ENCODE measurements around the gene SYT1. TPM values are rescaled to one million over a fixed set of nuclear protein-coding genes. Genes with fewer than 3 reads are reported as not detected.

SYT1 gene
- total and polyA plus RNA-seq, 2 experiments from 2014 or later, result 48.7 to 51.7 TPM

DNA sequence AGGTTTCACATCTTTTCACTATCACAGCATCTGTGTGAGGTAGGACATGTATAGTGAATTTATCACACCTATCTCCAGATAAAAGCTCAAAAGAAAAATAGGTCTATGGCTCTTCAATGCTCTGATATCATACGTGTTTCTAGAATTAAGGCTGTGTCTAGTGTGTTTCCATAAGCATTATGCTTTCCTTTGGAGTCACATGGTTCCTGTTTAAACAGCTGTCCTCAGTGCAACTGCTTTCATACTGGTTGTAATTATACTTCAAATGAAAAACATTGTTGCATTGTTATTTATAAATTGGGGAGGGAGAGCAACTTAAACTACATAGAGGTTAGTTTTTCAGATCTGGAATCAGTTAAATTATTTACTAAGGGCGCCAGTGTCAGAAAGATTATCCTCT lies 151.6 kb downstream of the SYT1 start (continued):
- TF ChIP-seq, protein P1, sequence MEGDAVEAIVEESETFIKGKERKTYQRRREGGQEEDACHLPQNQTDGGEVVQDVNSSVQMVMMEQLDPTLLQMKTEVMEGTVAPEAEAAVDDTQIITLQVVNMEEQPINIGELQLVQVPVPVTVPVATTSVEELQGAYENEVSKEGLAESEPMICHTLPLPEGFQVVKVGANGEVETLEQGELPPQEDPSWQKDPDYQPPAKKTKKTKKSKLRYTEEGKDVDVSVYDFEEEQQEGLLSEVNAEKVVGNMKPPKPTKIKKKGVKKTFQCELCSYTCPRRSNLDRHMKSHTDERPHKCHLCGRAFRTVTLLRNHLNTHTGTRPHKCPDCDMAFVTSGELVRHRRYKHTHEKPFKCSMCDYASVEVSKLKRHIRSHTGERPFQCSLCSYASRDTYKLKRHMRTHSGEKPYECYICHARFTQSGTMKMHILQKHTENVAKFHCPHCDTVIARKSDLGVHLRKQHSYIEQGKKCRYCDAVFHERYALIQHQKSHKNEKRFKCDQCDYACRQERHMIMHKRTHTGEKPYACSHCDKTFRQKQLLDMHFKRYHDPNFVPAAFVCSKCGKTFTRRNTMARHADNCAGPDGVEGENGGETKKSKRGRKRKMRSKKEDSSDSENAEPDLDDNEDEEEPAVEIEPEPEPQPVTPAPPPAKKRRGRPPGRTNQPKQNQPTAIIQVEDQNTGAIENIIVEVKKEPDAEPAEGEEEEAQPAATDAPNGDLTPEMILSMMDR (conservative IDR thresholded peaks at IDR 0.05; ENCODE audit: low read depth in 2 of 2), result no peak
- TF ChIP-seq CREB1 (CRISPR knock-in tag; IDR thresholded peaks at IDR 0.05; ENCODE audit: low read depth) (no peak), ZNF114 (CRISPR knock-in tag; IDR thresholded peaks at IDR 0.05) (no peak)

DNA sequence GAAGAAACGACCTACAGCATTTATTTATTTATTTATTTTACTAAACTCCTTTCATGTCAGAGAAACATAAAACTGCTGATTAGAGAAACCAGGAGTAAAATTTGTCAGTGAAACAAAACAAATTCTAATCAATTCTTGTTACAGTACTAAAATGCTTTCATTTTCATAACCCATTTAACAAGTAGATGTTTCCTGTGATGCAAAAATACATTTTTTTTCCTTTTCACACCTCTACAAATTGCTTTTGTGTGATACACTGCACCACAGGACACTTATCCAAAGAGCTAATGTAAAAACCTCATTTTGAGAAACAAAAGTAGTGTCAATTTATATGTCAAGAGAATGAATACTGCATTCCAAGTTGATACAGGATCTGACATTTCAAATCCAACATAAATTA lies 155.1 kb downstream of the SYT1 start:
- H2AFZ ChIP-seq, result no peak overlapping the region
- no peaks in the 10 kb centered on the region for H3F3A ChIP-seq (replicated peaks; ENCODE audit: low read depth)
- H3K36me3 ChIP-seq (ENCODE audit: insufficient read depth), result no peaks in the 10 kb centered on the region
- H3K9me3 Mint-ChIP-seq, result no peaks in the 10 kb centered on the region; the same call in 2 of the 3 replicates
- H3K27ac Mint-ChIP-seq, result no peak overlapping the region
- H3K27me3 ChIP-seq (ENCODE audit: insufficient read depth), result no peaks in the 10 kb centered on the region
- TF ChIP-seq, protein P2, sequence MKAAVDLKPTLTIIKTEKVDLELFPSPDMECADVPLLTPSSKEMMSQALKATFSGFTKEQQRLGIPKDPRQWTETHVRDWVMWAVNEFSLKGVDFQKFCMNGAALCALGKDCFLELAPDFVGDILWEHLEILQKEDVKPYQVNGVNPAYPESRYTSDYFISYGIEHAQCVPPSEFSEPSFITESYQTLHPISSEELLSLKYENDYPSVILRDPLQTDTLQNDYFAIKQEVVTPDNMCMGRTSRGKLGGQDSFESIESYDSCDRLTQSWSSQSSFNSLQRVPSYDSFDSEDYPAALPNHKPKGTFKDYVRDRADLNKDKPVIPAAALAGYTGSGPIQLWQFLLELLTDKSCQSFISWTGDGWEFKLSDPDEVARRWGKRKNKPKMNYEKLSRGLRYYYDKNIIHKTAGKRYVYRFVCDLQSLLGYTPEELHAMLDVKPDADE (IDR thresholded peaks at IDR 0.05), result no peak
- TF ChIP-seq STAT1 (IDR thresholded peaks at IDR 0.05; ENCODE audit: unreplicated experiment) (no peak), EZH2 (IDR thresholded peaks at IDR 0.05; ENCODE audit: low read depth, unreplicated experiment) (no peak), CREB1 (CRISPR knock-in tag; IDR thresholded peaks at IDR 0.05; ENCODE audit: low read depth) (no peak), ZNF331 (CRISPR knock-in tag; IDR thresholded peaks at IDR 0.05; ENCODE audit: low read depth) (no peak)
- TF ChIP-seq, protein P1 (conservative IDR thresholded peaks at IDR 0.05; ENCODE audit: low read depth in 2 of 2), result no peak
- no peak for ATAC-seq
- H3K4me1 ChIP-seq (ENCODE audit: insufficient read depth), result no peaks in the 10 kb centered on the region
- H3K4me2 ChIP-seq, result no peak overlapping the region
- H3K4me3 Mint-ChIP-seq, result no peak overlapping the region
- H4K20me1 ChIP-seq (replicated peaks; ENCODE audit: insufficient read depth), result no peaks in the 10 kb centered on the region; the same call in 1 of the 2 replicates
- no peak overlapping the region for H3K27ac ChIP-seq (ENCODE audit: low read depth)
- peaks cover 7% of the 10 kb centered on the region; the same call in 2 of the 3 replicates for H3K4me1 Mint-ChIP-seq
- no peaks in the 10 kb centered on the region for H3K9me2 ChIP-seq (ENCODE audit: insufficient read depth)
- no peaks in the 10 kb centered on the region for H3K79me2 ChIP-seq (replicated peaks; ENCODE audit: insufficient read depth)
- no peak for DNase-seq (ENCODE audit: low spot score)
- H3K27me3 Mint-ChIP-seq (ENCODE audit: insufficient read depth, low read depth, poor library complexity), result no peaks in the 10 kb centered on the region
- H3K36me3 Mint-ChIP-seq (ENCODE audit: low read depth), result peaks cover 8% of the 10 kb centered on the region
- no peak overlapping the region for H3K4me3 ChIP-seq

DNA sequence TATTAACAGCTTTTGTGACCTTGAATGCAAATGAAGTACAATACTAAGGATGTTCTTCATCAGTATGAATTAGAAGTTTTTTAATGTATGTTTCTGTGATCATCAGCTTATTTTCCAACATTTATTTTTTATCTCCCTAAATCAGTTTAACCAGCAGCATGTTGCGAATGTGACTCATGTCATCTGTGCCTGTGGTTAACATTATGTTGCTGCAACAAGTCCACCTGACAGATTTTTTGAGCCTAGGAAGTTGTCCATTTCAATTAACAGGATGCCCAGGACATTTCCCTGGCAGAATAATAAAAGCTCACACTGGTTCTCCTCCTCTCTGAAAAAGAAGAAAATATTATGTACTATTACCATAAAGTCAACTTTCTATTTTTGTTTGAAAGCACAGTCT lies 155.5 kb downstream of the SYT1 start:
- no peak overlapping the region for H3K4me3 Mint-ChIP-seq
- H3K36me3 ChIP-seq (ENCODE audit: insufficient read depth), result no peaks in the 10 kb centered on the region
- no peaks in the 10 kb centered on the region; the same call in 1 of the 2 replicates for H4K20me1 ChIP-seq (replicated peaks; ENCODE audit: insufficient read depth)
- H3K4me1 ChIP-seq (ENCODE audit: insufficient read depth), result no peaks in the 10 kb centered on the region
- H2AFZ ChIP-seq, result no peak overlapping the region
- H3K4me2 ChIP-seq, result no peak overlapping the region
- H3K79me2 ChIP-seq (replicated peaks; ENCODE audit: insufficient read depth), result no peaks in the 10 kb centered on the region
- H3K27me3 Mint-ChIP-seq (ENCODE audit: insufficient read depth, low read depth, poor library complexity), result no peaks in the 10 kb centered on the region
- H3K4me1 Mint-ChIP-seq, result peaks cover 7% of the 10 kb centered on the region; the same call in 2 of the 3 replicates
- H3K27me3 ChIP-seq (ENCODE audit: insufficient read depth), result no peaks in the 10 kb centered on the region
- H3K36me3 Mint-ChIP-seq (ENCODE audit: low read depth), result peaks cover 8% of the 10 kb centered on the region
- DNase-seq (ENCODE audit: low spot score), result no peak
- no peak overlapping the region for H3K4me3 ChIP-seq
- H3F3A ChIP-seq (replicated peaks; ENCODE audit: low read depth), result no peaks in the 10 kb centered on the region
- ATAC-seq, result no peak
- no peak overlapping the region for H3K27ac Mint-ChIP-seq
- TF ChIP-seq JUNB (IDR thresholded peaks at IDR 0.05; ENCODE audit: unreplicated experiment) (no peak), STAT1 (IDR thresholded peaks at IDR 0.05; ENCODE audit: unreplicated experiment) (no peak), ZNF114 (CRISPR knock-in tag; IDR thresholded peaks at IDR 0.05) (no peak)
- TF ChIP-seq, protein P1 (conservative IDR thresholded peaks at IDR 0.05; ENCODE audit: low read depth in 2 of 2), result no peak
- H3K9me2 ChIP-seq (ENCODE audit: insufficient read depth), result no peaks in the 10 kb centered on the region
- H3K9me3 Mint-ChIP-seq, result no peaks in the 10 kb centered on the region; the same call in 2 of the 3 replicates
- H3K27ac ChIP-seq (ENCODE audit: low read depth), result no peak overlapping the region
